SK-N-SH treated with all-trans-retinoic acid at 6 μM for 48 hours (cell line): ENCODE measurements around the gene CHL1.

Experiments
- ATAC-seq: fragments of 200-7000 bp; cut with Tn5 transposase; 3 replicates; pipeline ENCODE4 v1.9.1; 2020; ENCODE audit warnings: mild to moderate bottlenecking, moderate library complexity
- ARNTL ChIP-seq: fragments of 450-650 bp; formaldehyde crosslinking; IDR thresholded peaks from 2 replicates; pipeline ENCODE4 v1.5.0; 2020; ENCODE audit warnings: low read depth, mild to moderate bottlenecking, moderate library complexity, borderline replicate concordance
- CREB5 ChIP-seq: fragments of 250-450 bp; sonication (Bioruptor Pico); IDR thresholded peaks from 2 replicates; pipeline ENCODE4 v1.5.1; 2020; ENCODE audit warnings: low read depth, mild to moderate bottlenecking, moderate library complexity
- CSDC2 ChIP-seq: fragments of 250-450 bp; sonication (Bioruptor Pico); IDR thresholded peaks from 2 replicates; pipeline ENCODE4 v1.5.0; 2020; ENCODE audit warnings: mild to moderate bottlenecking, moderate library complexity
- ESRRG ChIP-seq: fragments of 250-450 bp; sonication (Bioruptor Pico); IDR thresholded peaks from 2 replicates; pipeline ENCODE4 v1.6.1; 2021; ENCODE audit warnings: mild to moderate bottlenecking
- GLIS3 ChIP-seq: fragments of 250-450 bp; sonication (Bioruptor Pico); IDR thresholded peaks from 2 replicates; pipeline ENCODE4 v1.5.0; 2020; ENCODE audit warnings: mild to moderate bottlenecking, moderate library complexity
- ISL1 ChIP-seq: fragments of 250-450 bp; sonication (Bioruptor Pico); IDR thresholded peaks from 2 replicates; pipeline ENCODE4 v2.1.2; 2022; ENCODE audit warnings: mild to moderate bottlenecking, moderate library complexity
- OSR1 ChIP-seq: fragments of 250-450 bp; sonication (Bioruptor Pico); IDR thresholded peaks from 2 replicates; pipeline ENCODE4 v1.8.0; 2022; ENCODE audit warnings: moderate library complexity, mild to moderate bottlenecking, inconsistent platforms
- PATZ1 ChIP-seq: fragments of 250-450 bp; sonication (Bioruptor Pico); IDR thresholded peaks from 2 replicates; pipeline ENCODE4 v1.8.0; 2020; ENCODE audit warnings: mild to moderate bottlenecking, moderate library complexity, borderline replicate concordance
- POU6F1 ChIP-seq: fragments of 250-450 bp; sonication (Bioruptor Pico); IDR thresholded peaks from 2 replicates; pipeline ENCODE4 v1.8.0; 2021; ENCODE audit warnings: low read depth, mild to moderate bottlenecking, moderate library complexity, borderline replicate concordance
- PPARA ChIP-seq: fragments of 250-450 bp; sonication (Bioruptor Pico); IDR thresholded peaks from 2 replicates; pipeline ENCODE4 v1.5.0; 2020; ENCODE audit warnings: mild to moderate bottlenecking, borderline replicate concordance
- RARB ChIP-seq: fragments of 250-450 bp; sonication (Bioruptor Pico); IDR thresholded peaks from 2 replicates; pipeline ENCODE4 v1.8.0; 2021; ENCODE audit warnings: mild to moderate bottlenecking, moderate library complexity
- SNAI2 ChIP-seq: fragments of 250-450 bp; sonication (Bioruptor Pico); IDR thresholded peaks from 2 replicates; pipeline ENCODE4 v1.5.0; 2020; ENCODE audit warnings: mild to moderate bottlenecking, moderate library complexity
- TCF4 ChIP-seq: fragments of 250-450 bp; sonication (Bioruptor Pico); IDR thresholded peaks from 2 replicates; pipeline ENCODE4 v1.8.0; 2021; ENCODE audit warnings: mild to moderate bottlenecking, moderate library complexity, borderline replicate concordance
- TOX ChIP-seq: fragments of 250-450 bp; sonication (Bioruptor Pico); IDR thresholded peaks from 2 replicates; pipeline ENCODE4 v1.8.0; 2021; ENCODE audit warnings: mild to moderate bottlenecking, moderate library complexity, borderline replicate concordance
- TSHZ2 ChIP-seq: fragments of 250-450 bp; sonication (Bioruptor Pico); IDR thresholded peaks from 2 replicates; pipeline ENCODE4 v1.5.0; 2020; ENCODE audit warnings: mild to moderate bottlenecking, moderate library complexity
- ZC3H10 ChIP-seq: fragments of 250-450 bp; sonication (Bioruptor Pico); IDR thresholded peaks from 2 replicates; pipeline ENCODE4 v1.5.1; 2021; ENCODE audit warnings: mild to moderate bottlenecking, moderate library complexity
- ZFP3 ChIP-seq: fragments of 250-450 bp; sonication (Bioruptor Pico); IDR thresholded peaks from 2 replicates; pipeline ENCODE4 v1.5.0; 2020; ENCODE audit warnings: mild to moderate bottlenecking, moderate library complexity
- ZFP30 ChIP-seq: fragments of 450-650 bp; formaldehyde crosslinking; IDR thresholded peaks from 2 replicates; pipeline ENCODE4 v1.5.0; 2022; ENCODE audit warnings: mild to moderate bottlenecking, moderate library complexity
- ZNF565 ChIP-seq: fragments of 450-650 bp; formaldehyde crosslinking; conservative IDR thresholded peaks from 2 replicates; pipeline ENCODE4 v1.5.0; 2020; ENCODE audit warnings: low read depth, mild to moderate bottlenecking, moderate library complexity
- ZNF70 ChIP-seq: fragments of 450-650 bp; formaldehyde crosslinking; IDR thresholded peaks from 2 replicates; pipeline ENCODE4 v1.5.0; 2020; ENCODE audit warnings: mild to moderate bottlenecking, moderate library complexity
- ZNF8 ChIP-seq: fragments of 450-650 bp; formaldehyde crosslinking; IDR thresholded peaks from 2 replicates; pipeline ENCODE4 v1.5.0; 2020; ENCODE audit warnings: mild to moderate bottlenecking, moderate library complexity

Gene CHL1

GRCh38 chr3:449711-450110 is 253.1 kb downstream of the CHL1 start:
- ATAC-seq = no peak
- no peak for TF ChIP-seq ARNTL
- no peak for TF ChIP-seq POU6F1
- TF ChIP-seq SNAI2 (CRISPR knock-in tag) = no peak
- no peak for TF ChIP-seq CREB5 (CRISPR knock-in tag)
- TF ChIP-seq ISL1 (CRISPR knock-in tag) = no peak
- no peak for TF ChIP-seq RARB (CRISPR knock-in tag)
- TF ChIP-seq TCF4 = no peak
- no peak for TF ChIP-seq ZFP3
- TF ChIP-seq OSR1 (CRISPR knock-in tag) = no peak
- TF ChIP-seq ZNF565 (CRISPR knock-in tag) = no peak
- no peak for TF ChIP-seq PATZ1
- TF ChIP-seq TSHZ2 (CRISPR knock-in tag) = no peak
- TF ChIP-seq ESRRG = no peak
- TF ChIP-seq TOX (CRISPR knock-in tag) = no peak
- TF ChIP-seq GLIS3 (CRISPR knock-in tag) = no peak
- no peak for TF ChIP-seq PPARA (CRISPR knock-in tag)
- no peak for TF ChIP-seq ZC3H10

GRCh38 chr3:452221-452620 is 255.7 kb downstream of the CHL1 start:
- TF ChIP-seq PPARA (CRISPR knock-in tag) = no peak
- TF ChIP-seq TOX (CRISPR knock-in tag) = no peak
- TF ChIP-seq CREB5 (CRISPR knock-in tag) = no peak
- no peak for TF ChIP-seq ZNF70 (CRISPR knock-in tag)
- TF ChIP-seq SNAI2 (CRISPR knock-in tag) = no peak
- TF ChIP-seq ZNF8 (CRISPR knock-in tag) = no peak
- no peak for TF ChIP-seq RARB (CRISPR knock-in tag)
- TF ChIP-seq CSDC2 (CRISPR knock-in tag) = no peak
- TF ChIP-seq POU6F1 = no peak
- no peak for TF ChIP-seq PATZ1
- TF ChIP-seq ZFP30 = no peak
- no peak for TF ChIP-seq TSHZ2 (CRISPR knock-in tag)
- no peak for ATAC-seq
